Measurements from ENCODE around the gene XYLT1.

XYLT1 gene

DNA sequence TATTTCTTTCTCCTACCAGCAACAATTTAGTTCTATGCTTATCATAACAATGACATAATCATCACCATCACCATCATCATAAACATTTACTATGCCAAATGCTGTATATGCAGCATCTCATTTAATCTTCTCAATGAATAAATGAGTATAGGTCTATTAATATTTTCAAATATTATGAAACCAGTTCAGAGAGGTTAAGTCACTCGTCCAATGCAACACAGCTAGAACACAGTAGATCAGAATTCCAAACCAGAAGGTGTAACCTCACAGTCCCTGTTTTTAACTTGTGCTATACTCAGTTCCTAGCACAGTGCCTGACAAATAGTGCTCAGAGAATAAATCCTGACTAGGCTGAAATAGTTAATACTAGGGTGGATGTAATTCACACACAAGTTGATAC is 314.8 kb downstream of the XYLT1 start:
- DNase-seq = no peak
- intact Hi-C loops (cut with DNase I; ENCODE audit: low total_unique reads) = no loop called here
- H3K4me3 ChIP-seq = no peak overlapping the region
- H3K27ac ChIP-seq = no peak overlapping the region
- H3K4me1 ChIP-seq = no peaks in the 10 kb centered on the region
- peaks cover 0 to 13% (median 3%) of the 10 kb centered on the region in 3 donors for H3K36me3 ChIP-seq
- TF ChIP-seq, protein P1, sequence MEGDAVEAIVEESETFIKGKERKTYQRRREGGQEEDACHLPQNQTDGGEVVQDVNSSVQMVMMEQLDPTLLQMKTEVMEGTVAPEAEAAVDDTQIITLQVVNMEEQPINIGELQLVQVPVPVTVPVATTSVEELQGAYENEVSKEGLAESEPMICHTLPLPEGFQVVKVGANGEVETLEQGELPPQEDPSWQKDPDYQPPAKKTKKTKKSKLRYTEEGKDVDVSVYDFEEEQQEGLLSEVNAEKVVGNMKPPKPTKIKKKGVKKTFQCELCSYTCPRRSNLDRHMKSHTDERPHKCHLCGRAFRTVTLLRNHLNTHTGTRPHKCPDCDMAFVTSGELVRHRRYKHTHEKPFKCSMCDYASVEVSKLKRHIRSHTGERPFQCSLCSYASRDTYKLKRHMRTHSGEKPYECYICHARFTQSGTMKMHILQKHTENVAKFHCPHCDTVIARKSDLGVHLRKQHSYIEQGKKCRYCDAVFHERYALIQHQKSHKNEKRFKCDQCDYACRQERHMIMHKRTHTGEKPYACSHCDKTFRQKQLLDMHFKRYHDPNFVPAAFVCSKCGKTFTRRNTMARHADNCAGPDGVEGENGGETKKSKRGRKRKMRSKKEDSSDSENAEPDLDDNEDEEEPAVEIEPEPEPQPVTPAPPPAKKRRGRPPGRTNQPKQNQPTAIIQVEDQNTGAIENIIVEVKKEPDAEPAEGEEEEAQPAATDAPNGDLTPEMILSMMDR (IDR thresholded peaks at IDR 0.05) = no peak
- H3K9me3 ChIP-seq = no peaks in the 10 kb centered on the region
- H3K27me3 ChIP-seq = no peaks in the 10 kb centered on the region

DNA sequence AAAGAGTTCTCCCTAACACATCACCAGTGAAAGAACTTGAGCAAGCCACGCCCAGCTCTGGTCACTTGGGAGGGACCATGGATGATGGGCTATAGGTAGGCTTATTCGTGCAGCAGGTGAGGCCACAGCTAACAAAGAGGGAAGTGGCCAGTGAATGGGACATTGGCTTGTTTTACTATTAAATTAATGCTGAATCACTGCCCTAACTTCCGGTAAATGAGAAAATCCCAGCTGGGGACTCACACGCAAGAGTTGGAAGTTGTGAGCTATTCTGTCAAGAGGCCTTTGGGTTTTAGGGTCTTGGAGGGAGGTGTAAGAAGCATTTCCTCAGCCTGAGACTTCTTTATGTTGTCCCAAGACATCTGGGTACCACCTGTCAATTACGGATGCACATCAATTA is 315.3 kb downstream of the XYLT1 start:
- H3K9me3 ChIP-seq = no peaks in the 10 kb centered on the region
- no peaks in the 10 kb centered on the region for H3K27me3 ChIP-seq
- intact Hi-C loops (cut with DNase I; ENCODE audit: low total_unique reads) = no loop called here
- no peak overlapping the region for H3K4me3 ChIP-seq
- no peak overlapping the region for H3K27ac ChIP-seq
- H3K36me3 ChIP-seq = peaks cover 0 to 13% (median 3%) of the 10 kb centered on the region in 3 donors
- H3K4me1 ChIP-seq = no peaks in the 10 kb centered on the region
- no peak for DNase-seq
- TF ChIP-seq, protein P1 (IDR thresholded peaks at IDR 0.05) = no peak

DNA sequence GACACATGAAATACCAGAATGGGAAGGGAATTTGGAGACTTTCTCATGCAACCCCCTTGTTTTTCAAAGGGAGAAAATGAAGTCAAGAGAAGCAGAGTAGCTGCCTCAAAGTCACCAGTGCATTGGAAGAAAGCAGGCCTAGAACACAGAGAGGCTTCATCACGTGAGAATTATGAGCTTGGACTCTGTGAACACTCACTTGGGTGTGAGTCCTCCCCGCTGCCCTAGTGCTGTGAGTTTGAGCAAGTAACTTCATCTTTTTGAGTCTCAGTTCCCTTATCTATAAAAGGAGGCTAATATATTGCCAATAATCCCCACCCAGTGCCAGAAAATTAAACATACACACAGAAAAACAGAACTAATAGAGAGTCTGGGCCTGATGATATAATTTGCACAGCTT is 315.8 kb downstream of the XYLT1 start:
- H3K4me3 ChIP-seq = no peak overlapping the region
- H3K36me3 ChIP-seq = peaks cover 0 to 13% (median 3%) of the 10 kb centered on the region in 3 donors
- H3K27ac ChIP-seq = no peak overlapping the region
- DNase-seq = peak in 1 of 2 donors; percentile 34
- no peaks in the 10 kb centered on the region for H3K27me3 ChIP-seq
- H3K4me1 ChIP-seq = no peaks in the 10 kb centered on the region
- TF ChIP-seq, protein P1 (IDR thresholded peaks at IDR 0.05) = no peak
- H3K9me3 ChIP-seq = no peaks in the 10 kb centered on the region
- intact Hi-C loops (cut with DNase I; ENCODE audit: low total_unique reads) = no loop called here

GRCh38 chr16:17152311-17152710 is 318.4 kb downstream of the XYLT1 start:
- no peak for DNase-seq
- Histone ChIP-seq H3K4me1 (no peaks in the 10 kb centered on the region), H3K4me3 (no peak overlapping the region), H3K27me3 (no peaks in the 10 kb centered on the region), H3K27ac (no peak overlapping the region), H3K36me3 (no peaks in the 10 kb centered on the region), H3K9me3 (no peaks in the 10 kb centered on the region)
- TF ChIP-seq, protein P1 (IDR thresholded peaks at IDR 0.05) = no peak
- intact Hi-C loops (cut with DNase I; ENCODE audit: low total_unique reads) = no loop called here

DNA sequence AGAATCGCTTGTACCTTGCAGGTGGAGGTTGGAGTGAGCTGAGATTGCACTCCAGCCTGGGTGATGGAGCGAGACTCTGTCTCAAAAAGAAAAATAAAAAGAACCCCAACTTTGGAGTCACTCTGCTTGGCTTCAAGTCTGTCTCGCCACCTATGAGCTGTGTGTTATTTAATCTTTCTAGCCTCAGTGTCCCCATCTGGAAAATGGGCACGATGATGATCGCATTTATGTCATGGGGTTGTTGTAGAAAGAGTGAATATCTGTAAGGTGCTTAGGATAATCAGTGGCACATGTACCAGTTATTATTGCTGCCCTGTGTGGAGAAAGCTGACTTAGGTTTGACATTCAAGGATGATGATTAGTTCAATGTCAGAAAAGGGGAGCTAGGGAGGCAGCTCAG is 319.4 kb downstream of the XYLT1 start:
- TF ChIP-seq, protein P1 (IDR thresholded peaks at IDR 0.05) = no peak
- Histone ChIP-seq H3K9me3 (no peaks in the 10 kb centered on the region), H3K4me1 (no peaks in the 10 kb centered on the region), H3K36me3 (no peaks in the 10 kb centered on the region), H3K4me3 (no peak overlapping the region), H3K27me3 (no peaks in the 10 kb centered on the region), H3K27ac (no peak overlapping the region)
- no peak for DNase-seq
- intact Hi-C loops (cut with DNase I; ENCODE audit: low total_unique reads) = no loop called here

- Histone ChIP-seq H3K9me3 (no peaks in the 10 kb centered on the region), H3K36me3 (no peaks in the 10 kb centered on the region), H3K4me3 (no peak overlapping the region), H3K27me3 (no peaks in the 10 kb centered on the region), H3K4me1 (no peaks in the 10 kb centered on the region), H3K27ac (no peak overlapping the region)
- DNase-seq = no peak
- intact Hi-C loops (cut with DNase I; ENCODE audit: low total_unique reads) = no loop called here
- TF ChIP-seq, protein P1 (IDR thresholded peaks at IDR 0.05) = no peak
Measured at GRCh38 chr16:17149904-17150483, 320.8 kb downstream of the XYLT1 start.

Data from tibial artery (tissue), 4 donors.